RWPE2 (cell line): ENCODE results near the gene DHX36.
A peak's percentile ranks its signal among the peaks of the same experiment; 100 is the strongest.

Experiments
- ATAC-seq: fragments of 200-7000 bp; cut with Tn5 transposase; 3 replicates; pipeline ENCODE4 v1.9.1; 2021; ENCODE audit warnings: low read depth
- DNase-seq: peaks from one replicate; pipeline ENCODE4 v3.0.0-alpha.2; 2020; ENCODE audit warnings: low spot score
- H3K27ac ChIP-seq: fragments of 450-650 bp; 2 replicates; pipeline ENCODE4 v1.5.1; 2017; ENCODE audit warnings: mild to moderate bottlenecking; ENCODE audit not compliant: poor library complexity, severe bottlenecking
- H3K27me3 ChIP-seq: fragments of 250-450 bp; sonication (Bioruptor Pico); 2 replicates; pipeline ENCODE4 v1.5.1; 2021; ENCODE audit warnings: mild to moderate bottlenecking, moderate library complexity; ENCODE audit not compliant: insufficient read depth, poor library complexity, severe bottlenecking
- H3K36me3 ChIP-seq: fragments of 250-450 bp; sonication (Bioruptor Pico); 2 replicates; pipeline ENCODE4 v1.5.1; 2020; ENCODE audit warnings: low read depth, mild to moderate bottlenecking, moderate library complexity
- H3K4me1 ChIP-seq: fragments of 250-450 bp; sonication (Bioruptor Pico); 2 replicates; pipeline ENCODE4 v1.5.1; 2021; ENCODE audit warnings: mild to moderate bottlenecking, moderate library complexity; ENCODE audit not compliant: insufficient read depth, poor library complexity, severe bottlenecking
- H3K4me3 ChIP-seq: fragments of 250-450 bp; sonication (Bioruptor Pico); 2 replicates; pipeline ENCODE4 v1.5.1; 2021; ENCODE audit warnings: mild to moderate bottlenecking, moderate library complexity; ENCODE audit not compliant: severe bottlenecking
- H3K9me3 ChIP-seq: fragments of 250-450 bp; sonication (Bioruptor Pico); 2 replicates; pipeline ENCODE4 v1.5.1; 2021; ENCODE audit warnings: mild to moderate bottlenecking, moderate library complexity; ENCODE audit not compliant: severe bottlenecking
- CTCF ChIP-seq: fragments of 450-650 bp; IDR thresholded peaks from one replicate; pipeline ENCODE4 v1.5.1; 2017; ENCODE audit warnings: mild to moderate bottlenecking, moderate library complexity; ENCODE audit not compliant: poor library complexity, severe bottlenecking

Gene DHX36, protein sequence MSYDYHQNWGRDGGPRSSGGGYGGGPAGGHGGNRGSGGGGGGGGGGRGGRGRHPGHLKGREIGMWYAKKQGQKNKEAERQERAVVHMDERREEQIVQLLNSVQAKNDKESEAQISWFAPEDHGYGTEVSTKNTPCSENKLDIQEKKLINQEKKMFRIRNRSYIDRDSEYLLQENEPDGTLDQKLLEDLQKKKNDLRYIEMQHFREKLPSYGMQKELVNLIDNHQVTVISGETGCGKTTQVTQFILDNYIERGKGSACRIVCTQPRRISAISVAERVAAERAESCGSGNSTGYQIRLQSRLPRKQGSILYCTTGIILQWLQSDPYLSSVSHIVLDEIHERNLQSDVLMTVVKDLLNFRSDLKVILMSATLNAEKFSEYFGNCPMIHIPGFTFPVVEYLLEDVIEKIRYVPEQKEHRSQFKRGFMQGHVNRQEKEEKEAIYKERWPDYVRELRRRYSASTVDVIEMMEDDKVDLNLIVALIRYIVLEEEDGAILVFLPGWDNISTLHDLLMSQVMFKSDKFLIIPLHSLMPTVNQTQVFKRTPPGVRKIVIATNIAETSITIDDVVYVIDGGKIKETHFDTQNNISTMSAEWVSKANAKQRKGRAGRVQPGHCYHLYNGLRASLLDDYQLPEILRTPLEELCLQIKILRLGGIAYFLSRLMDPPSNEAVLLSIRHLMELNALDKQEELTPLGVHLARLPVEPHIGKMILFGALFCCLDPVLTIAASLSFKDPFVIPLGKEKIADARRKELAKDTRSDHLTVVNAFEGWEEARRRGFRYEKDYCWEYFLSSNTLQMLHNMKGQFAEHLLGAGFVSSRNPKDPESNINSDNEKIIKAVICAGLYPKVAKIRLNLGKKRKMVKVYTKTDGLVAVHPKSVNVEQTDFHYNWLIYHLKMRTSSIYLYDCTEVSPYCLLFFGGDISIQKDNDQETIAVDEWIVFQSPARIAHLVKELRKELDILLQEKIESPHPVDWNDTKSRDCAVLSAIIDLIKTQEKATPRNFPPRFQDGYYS

GRCh38 chr3:154323891-154324738 is at the start of gene DHX36:
DHX36 (minus strand) TSS chr3:154324487; CDS start chr3:154324416, 71 bp downstream.
- H3K9me3 ChIP-seq: no peaks in the 10 kb centered on the region
- H3K4me3 ChIP-seq: peak within 1 kb of the TSS; percentile 65
- peaks cover 20% of the 10 kb centered on the region for H3K36me3 ChIP-seq
- peak within 1 kb of the TSS; percentile 51 for H3K27ac ChIP-seq
- peak; percentile 80 for DNase-seq
- no peaks in the 10 kb centered on the region for H3K27me3 ChIP-seq
- ATAC-seq: peak; percentile 96
- TF ChIP-seq CTCF: no peak
- H3K4me1 ChIP-seq: peaks cover 9% of the 10 kb centered on the region

GRCh38 chr3:154367221-154367620 is 42.9 kb upstream of the DHX36 start:
- Histone ChIP-seq H3K27ac (no peak overlapping the region), H3K36me3 (no peaks in the 10 kb centered on the region), H3K9me3 (no peaks in the 10 kb centered on the region), H3K4me1 (no peaks in the 10 kb centered on the region), H3K27me3 (no peaks in the 10 kb centered on the region), H3K4me3 (no peak overlapping the region)
- TF ChIP-seq CTCF: no peak
- DNase-seq (no peak), ATAC-seq (no peak)

GRCh38 chr3:154364849-154365248 is 40.6 kb upstream of the DHX36 start:
- ATAC-seq: no peak
- Histone ChIP-seq H3K27me3 (no peaks in the 10 kb centered on the region), H3K9me3 (no peaks in the 10 kb centered on the region), H3K27ac (no peak overlapping the region), H3K4me1 (no peaks in the 10 kb centered on the region), H3K36me3 (no peaks in the 10 kb centered on the region), H3K4me3 (no peak overlapping the region)
- TF ChIP-seq CTCF: no peak
- no peak for DNase-seq

DNA sequence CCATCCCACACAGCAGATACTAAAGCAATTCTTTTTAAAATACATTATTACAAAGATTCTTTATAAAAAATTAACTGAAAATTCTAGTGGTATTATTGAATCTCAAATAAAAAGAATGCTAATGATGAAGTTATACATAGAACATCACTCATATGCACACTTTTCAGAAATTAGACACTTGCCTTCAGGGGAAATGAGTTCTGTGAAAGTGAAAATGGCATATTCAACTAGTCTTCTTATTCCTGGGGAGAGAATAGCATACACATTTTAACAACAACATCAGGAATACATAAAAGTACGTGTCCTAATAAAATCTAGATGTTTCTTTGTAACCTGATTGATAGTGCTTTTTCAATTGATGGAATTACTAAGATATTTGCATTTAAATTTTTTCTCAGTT is 36.8 kb upstream of the DHX36 start:
- DNase-seq (no peak), ATAC-seq (no peak)
- Histone ChIP-seq H3K4me3 (no peak overlapping the region), H3K4me1 (no peaks in the 10 kb centered on the region), H3K9me3 (no peaks in the 10 kb centered on the region), H3K27ac (no peak overlapping the region), H3K27me3 (no peaks in the 10 kb centered on the region), H3K36me3 (no peaks in the 10 kb centered on the region)
- TF ChIP-seq CTCF: no peak
